Neuronal stem cell (in vitro differentiated cells): Measurements from ENCODE around the gene THSD4.

Source experiments
- DNase-seq: peaks from one replicate; pipeline ENCODE4 v3.0.0-alpha.2; 2013; ENCODE audit warnings: low spot score
- H2AFZ ChIP-seq: one replicate; pipeline ENCODE4 v1.6.1; 2013; ENCODE audit warnings: mild to moderate bottlenecking, low read length, inconsistent platforms
- H2AK5ac ChIP-seq: 2 replicates; pipeline ENCODE4 v1.6.1; 2013; ENCODE audit warnings: low read depth, mild to moderate bottlenecking, inconsistent platforms, low read length, moderate library complexity, mixed read lengths
- H2BK120ac ChIP-seq: 2 replicates; pipeline ENCODE4 v1.6.1; 2013; ENCODE audit warnings: low read depth, mild to moderate bottlenecking, inconsistent platforms, low read length, moderate library complexity, mixed read lengths
- H2BK12ac ChIP-seq: one replicate; pipeline ENCODE4 v1.6.1; 2013; ENCODE audit warnings: low read length, inconsistent platforms
- H2BK15ac ChIP-seq: 2 replicates; pipeline ENCODE4 v1.6.1; 2013; ENCODE audit warnings: mild to moderate bottlenecking, low read length, inconsistent platforms, mixed read lengths
- H2BK5ac ChIP-seq: one replicate; pipeline ENCODE4 v1.6.1; 2013; ENCODE audit warnings: inconsistent platforms, mild to moderate bottlenecking, low read length, moderate library complexity
- H3K14ac ChIP-seq: one replicate; pipeline ENCODE4 v1.6.1; 2013; ENCODE audit warnings: low read length, inconsistent platforms
- H3K18ac ChIP-seq: 2 replicates; pipeline ENCODE4 v1.6.1; 2013; ENCODE audit warnings: low read length, inconsistent platforms
- H3K23ac ChIP-seq: 2 replicates; pipeline ENCODE4 v1.6.1; 2013; ENCODE audit warnings: low read depth, mild to moderate bottlenecking, mixed read lengths, low read length, inconsistent platforms; ENCODE audit not compliant: poor library complexity
- H3K27ac ChIP-seq: replicated peaks from 3 replicates; pipeline ENCODE4 v1.5.1; 2013; ENCODE audit warnings: low read length, inconsistent platforms
- H3K27me3 ChIP-seq, 3 experiments: 2 replicates each; pipeline ENCODE4 v1.6.1; 2013; ENCODE audit warnings: low read length in 3 of 3, mild to moderate bottlenecking in 2 of 3, inconsistent platforms in 1 of 3, low read depth in 1 of 3, mixed read lengths in 1 of 3, moderate library complexity in 1 of 3; ENCODE audit not compliant: control insufficient read depth in 3 of 3, insufficient read depth in 3 of 3
- H3K36me3 ChIP-seq, 2 donors: replicated peaks in 1 of 2; 2 replicates each; pipeline ENCODE4 v1.6.1; 2013; ENCODE audit warnings: low read length in 2 of 2; ENCODE audit not compliant: control insufficient read depth in 2 of 2, insufficient read depth in 2 of 2
- H3K4ac ChIP-seq: 2 replicates; pipeline ENCODE4 v1.6.1; 2013; ENCODE audit warnings: inconsistent platforms, mild to moderate bottlenecking, low read length, moderate library complexity
- H3K4me1 ChIP-seq, 2 donors: 1 replicate in 1 of 2; 2 replicates in 1 of 2; pipeline ENCODE4 v1.6.1; 2013; ENCODE audit warnings: low read length in 2 of 2, low read depth in 1 of 2; ENCODE audit not compliant: control insufficient read depth in 2 of 2, insufficient read depth in 1 of 2
- H3K4me2 ChIP-seq: one replicate; pipeline ENCODE4 v1.6.1; 2013; ENCODE audit warnings: mild to moderate bottlenecking, low read length, inconsistent platforms; ENCODE audit not compliant: insufficient read depth, poor library complexity, severe bottlenecking
- H3K4me3 ChIP-seq, 2 donors: 2 replicates each; pipeline ENCODE4 v1.5.1; 2013; ENCODE audit warnings: low read length in 2 of 2, mild to moderate bottlenecking in 2 of 2, inconsistent platforms in 1 of 2, moderate library complexity in 1 of 2
- H3K79me1 ChIP-seq: one replicate; pipeline ENCODE4 v1.6.1; 2013; ENCODE audit warnings: low read depth, mild to moderate bottlenecking, inconsistent platforms, low read length, moderate library complexity
- H3K9ac ChIP-seq: one replicate; pipeline ENCODE4 v1.6.1; 2013; ENCODE audit warnings: mild to moderate bottlenecking, low read depth, low read length, inconsistent platforms; ENCODE audit not compliant: poor library complexity
- H3K9me3 ChIP-seq, 2 donors: replicated peaks in 1 of 2; 2 replicates each; pipeline versions ENCODE3 to v1.6.1; 2013; ENCODE audit warnings: low read length in 2 of 2, mild to moderate bottlenecking in 2 of 2, inconsistent platforms in 1 of 2, low read depth in 1 of 2, mixed read lengths in 1 of 2, moderate library complexity in 1 of 2; ENCODE audit not compliant: control insufficient read depth in 2 of 2, insufficient read depth in 1 of 2
- H4K8ac ChIP-seq: one replicate; pipeline ENCODE4 v1.6.1; 2013; ENCODE audit warnings: low read depth, mild to moderate bottlenecking, inconsistent platforms, low read length, moderate library complexity
- H4K91ac ChIP-seq: one replicate; pipeline ENCODE4 v1.6.1; 2013; ENCODE audit warnings: low read length, low read depth, mild to moderate bottlenecking, inconsistent platforms; ENCODE audit not compliant: poor library complexity
- WGBS, 2 donors: extraction: QIAGEN DNeasy Blood & Tissue Kit; methylation state at CpG; one replicate each; pipeline ENCODE4 v1.1.7; 2013; ENCODE audit warnings: missing lambda C conversion rate in 2 of 2, mixed read lengths in 1 of 2; ENCODE audit not compliant: insufficient read length in 2 of 2, insufficient replicate concordance in 1 of 2; ENCODE audit errors: extremely low coverage in 2 of 2; 5-methylcytosine and 5-hydroxymethylcytosine counted together

The THSD4 gene

GRCh38 chr15:71485094-71485693 lies 369.9 kb downstream of the THSD4 start:
- Histone ChIP-seq H3K4ac (no peak overlapping the region), H3K27me3 (no peaks in the 10 kb centered on the region), H3K23ac (no peak overlapping the region), H3K4me2 (no peak overlapping the region), H2BK5ac (no peak overlapping the region), H2AK5ac (no peak overlapping the region), H3K36me3 (no peaks in the 10 kb centered on the region), H3K4me1 (no peaks in the 10 kb centered on the region), H2BK120ac (no peak overlapping the region), H4K8ac (no peak overlapping the region), H3K9ac (no peak overlapping the region), H2BK12ac (no peak overlapping the region), H3K14ac (no peak overlapping the region), H3K18ac (no peak overlapping the region), H3K9me3 (no peaks in the 10 kb centered on the region), H3K79me1 (no peaks in the 10 kb centered on the region), H2BK15ac (no peak overlapping the region), H4K91ac (no peak overlapping the region), H3K27ac (no peak overlapping the region), H2AFZ (no peak overlapping the region), H3K4me3 (no peak overlapping the region)
- no CpG with 5 or more reads among the region's 2 CpGs for WGBS, 2 donors
- DNase-seq = no peak

- Histone ChIP-seq H3K4me2 (no peak overlapping the region), H3K79me1 (no peaks in the 10 kb centered on the region), H2BK5ac (no peak overlapping the region), H3K4me3 (no peak overlapping the region), H2AFZ (no peak overlapping the region), H3K27ac (no peak overlapping the region), H4K8ac (no peak overlapping the region), H3K36me3 (no peaks in the 10 kb centered on the region), H2BK120ac (no peak overlapping the region), H2BK12ac (no peak overlapping the region), H2BK15ac (no peak overlapping the region), H3K18ac (no peak overlapping the region), H2AK5ac (no peak overlapping the region), H3K27me3 (no peaks in the 10 kb centered on the region), H3K9ac (no peak overlapping the region), H3K23ac (no peak overlapping the region), H3K9me3 (no peaks in the 10 kb centered on the region), H3K4ac (no peak overlapping the region), H4K91ac (no peak overlapping the region), H3K4me1 (no peaks in the 10 kb centered on the region), H3K14ac (no peak overlapping the region)
- WGBS, 2 donors = no CpG with 5 or more reads among the region's 3 CpGs
- DNase-seq = no peak
Observed at GRCh38 chr15:71489570-71489969, 374.3 kb downstream of the THSD4 start.

- no peak overlapping the region for H2BK15ac ChIP-seq
- no peak overlapping the region for H3K4ac ChIP-seq
- no peak overlapping the region for H4K91ac ChIP-seq
- H3K14ac ChIP-seq = no peak overlapping the region
- H2BK5ac ChIP-seq = no peak overlapping the region
- H2AK5ac ChIP-seq = no peak overlapping the region
- peaks cover 0 to 5% (median 0%) of the 10 kb centered on the region in 3 experiments for H3K27me3 ChIP-seq
- H2AFZ ChIP-seq = no peak overlapping the region
- no peak overlapping the region for H4K8ac ChIP-seq
- H3K27ac ChIP-seq = no peak overlapping the region
- no peak overlapping the region for H3K23ac ChIP-seq
- peaks cover 0 to 1% of the 10 kb centered on the region in 2 donors for H3K4me1 ChIP-seq
- no peaks in the 10 kb centered on the region for H3K36me3 ChIP-seq
- H3K9me3 ChIP-seq = no peaks in the 10 kb centered on the region
- H3K18ac ChIP-seq = no peak overlapping the region
- WGBS, 2 donors = no CpG with 5 or more reads among the region's 5 CpGs
- no peak overlapping the region for H3K9ac ChIP-seq
- H3K79me1 ChIP-seq = no peaks in the 10 kb centered on the region
- no peak overlapping the region for H2BK120ac ChIP-seq
- H3K4me3 ChIP-seq = no peak overlapping the region
- no peak overlapping the region for H3K4me2 ChIP-seq
- no peak for DNase-seq
- no peak overlapping the region for H2BK12ac ChIP-seq
Observed at GRCh38 chr15:71493526-71493925, 378.3 kb downstream of the THSD4 start.

GRCh38 chr15:71494563-71495397 lies 379.5 kb downstream of the THSD4 start:
- H2BK15ac ChIP-seq = no peak overlapping the region
- no peak overlapping the region for H3K14ac ChIP-seq
- no peak overlapping the region for H4K8ac ChIP-seq
- no peak for DNase-seq
- no peak overlapping the region for H2BK12ac ChIP-seq
- H2AK5ac ChIP-seq = no peak overlapping the region
- H3K4me2 ChIP-seq = no peak overlapping the region
- no peak overlapping the region for H3K27ac ChIP-seq
- H3K4me1 ChIP-seq = peaks cover 0 to 1% of the 10 kb centered on the region in 2 donors
- no peak overlapping the region for H4K91ac ChIP-seq
- no peak overlapping the region for H2BK5ac ChIP-seq
- H3K27me3 ChIP-seq = peaks cover 0 to 5% (median 0%) of the 10 kb centered on the region in 3 experiments
- no peak overlapping the region for H2AFZ ChIP-seq
- H3K9me3 ChIP-seq = no peaks in the 10 kb centered on the region
- no peaks in the 10 kb centered on the region for H3K36me3 ChIP-seq
- H3K4me3 ChIP-seq = no peak overlapping the region
- no peak overlapping the region for H3K9ac ChIP-seq
- H3K23ac ChIP-seq = no peak overlapping the region
- H3K79me1 ChIP-seq = no peaks in the 10 kb centered on the region
- no peak overlapping the region for H3K4ac ChIP-seq
- H2BK120ac ChIP-seq = no peak overlapping the region
- no peak overlapping the region for H3K18ac ChIP-seq
- WGBS, 2 donors = no CpG with 5 or more reads among the region's 9 CpGs
